Measurements from ENCODE around the gene TMEM120B.

TMEM120B gene

DNA sequence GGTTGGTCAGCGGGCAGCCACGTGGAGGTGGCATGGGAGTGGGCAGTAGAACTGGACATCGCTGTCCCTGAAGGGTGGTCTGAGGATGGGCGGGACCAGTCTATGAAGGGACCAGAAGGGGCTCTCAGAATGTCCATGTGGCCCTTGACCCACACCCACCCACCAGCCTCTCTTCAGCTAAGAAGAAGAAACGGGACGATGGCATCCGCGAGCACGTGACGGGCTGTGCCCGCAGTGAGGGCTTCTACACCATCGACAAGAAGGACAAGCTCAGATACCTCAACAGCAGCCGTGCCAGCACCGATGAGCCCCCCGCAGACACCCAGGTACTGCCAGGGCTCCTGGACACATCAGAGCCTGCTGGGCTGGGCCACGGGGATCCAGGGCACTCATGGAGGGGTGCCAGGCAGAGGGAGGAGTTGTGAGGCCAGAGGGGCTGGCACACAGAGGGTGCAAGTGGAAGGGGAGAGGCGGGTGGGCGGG lies 112.5 kb downstream of the TMEM120B start:
- H3K4me3 ChIP-seq (ENCODE audit: control insufficient read depth, low read depth, low read length): no peak overlapping the region
- DNase-seq (ENCODE audit: low read depth): no peak
- TF ChIP-seq, protein P1, sequence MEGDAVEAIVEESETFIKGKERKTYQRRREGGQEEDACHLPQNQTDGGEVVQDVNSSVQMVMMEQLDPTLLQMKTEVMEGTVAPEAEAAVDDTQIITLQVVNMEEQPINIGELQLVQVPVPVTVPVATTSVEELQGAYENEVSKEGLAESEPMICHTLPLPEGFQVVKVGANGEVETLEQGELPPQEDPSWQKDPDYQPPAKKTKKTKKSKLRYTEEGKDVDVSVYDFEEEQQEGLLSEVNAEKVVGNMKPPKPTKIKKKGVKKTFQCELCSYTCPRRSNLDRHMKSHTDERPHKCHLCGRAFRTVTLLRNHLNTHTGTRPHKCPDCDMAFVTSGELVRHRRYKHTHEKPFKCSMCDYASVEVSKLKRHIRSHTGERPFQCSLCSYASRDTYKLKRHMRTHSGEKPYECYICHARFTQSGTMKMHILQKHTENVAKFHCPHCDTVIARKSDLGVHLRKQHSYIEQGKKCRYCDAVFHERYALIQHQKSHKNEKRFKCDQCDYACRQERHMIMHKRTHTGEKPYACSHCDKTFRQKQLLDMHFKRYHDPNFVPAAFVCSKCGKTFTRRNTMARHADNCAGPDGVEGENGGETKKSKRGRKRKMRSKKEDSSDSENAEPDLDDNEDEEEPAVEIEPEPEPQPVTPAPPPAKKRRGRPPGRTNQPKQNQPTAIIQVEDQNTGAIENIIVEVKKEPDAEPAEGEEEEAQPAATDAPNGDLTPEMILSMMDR (conservative IDR thresholded peaks at IDR 0.05; ENCODE audit: control insufficient read depth, insufficient read depth, low read depth, low read length): no peak

DNA sequence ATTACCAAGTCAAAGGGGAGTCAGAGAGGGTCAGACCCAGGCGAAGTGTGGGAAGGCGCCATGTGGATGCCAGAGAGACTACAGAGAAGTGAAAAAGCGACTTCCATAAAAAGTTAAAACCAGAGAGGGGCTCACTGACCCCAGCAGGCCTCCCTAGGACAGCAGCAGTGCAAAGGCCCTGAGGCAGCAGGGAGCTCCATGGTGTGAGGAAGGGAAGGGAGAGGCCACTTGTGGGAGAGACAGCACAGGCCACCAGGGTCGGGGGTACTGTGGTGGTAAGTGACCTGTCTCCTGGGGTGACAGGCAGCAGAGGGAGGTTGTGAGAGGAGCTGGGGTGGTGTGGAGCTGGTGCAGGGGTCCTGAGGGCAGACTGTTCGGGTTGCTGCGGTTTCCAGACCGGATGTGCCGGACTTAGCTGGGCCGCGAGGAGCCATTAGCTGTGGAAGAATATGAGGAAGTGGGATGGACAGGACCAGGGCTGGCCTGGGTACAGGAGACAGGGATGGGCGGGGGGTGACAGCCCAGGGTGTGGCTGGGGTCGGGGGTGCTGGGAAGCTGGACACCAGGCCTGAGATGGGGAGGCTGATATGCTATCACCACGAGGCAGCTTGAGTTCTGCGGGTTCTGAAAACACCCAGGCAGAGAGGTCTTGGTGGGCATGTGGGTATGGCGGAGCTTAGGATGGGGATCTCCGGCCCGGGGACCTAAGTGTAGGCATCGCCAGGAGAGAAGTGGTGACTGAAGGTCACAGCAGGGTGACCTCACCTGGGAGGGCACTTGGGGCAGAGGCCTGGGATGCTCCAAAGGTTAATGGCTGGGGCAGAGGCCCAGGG lies 114.0 kb downstream of the TMEM120B start:
- H3K4me3 ChIP-seq (ENCODE audit: control insufficient read depth, low read depth, low read length): no peak overlapping the region
- TF ChIP-seq, protein P1 (conservative IDR thresholded peaks at IDR 0.05; ENCODE audit: control insufficient read depth, insufficient read depth, low read depth, low read length): no peak
- DNase-seq (ENCODE audit: low read depth): no peak

DNA sequence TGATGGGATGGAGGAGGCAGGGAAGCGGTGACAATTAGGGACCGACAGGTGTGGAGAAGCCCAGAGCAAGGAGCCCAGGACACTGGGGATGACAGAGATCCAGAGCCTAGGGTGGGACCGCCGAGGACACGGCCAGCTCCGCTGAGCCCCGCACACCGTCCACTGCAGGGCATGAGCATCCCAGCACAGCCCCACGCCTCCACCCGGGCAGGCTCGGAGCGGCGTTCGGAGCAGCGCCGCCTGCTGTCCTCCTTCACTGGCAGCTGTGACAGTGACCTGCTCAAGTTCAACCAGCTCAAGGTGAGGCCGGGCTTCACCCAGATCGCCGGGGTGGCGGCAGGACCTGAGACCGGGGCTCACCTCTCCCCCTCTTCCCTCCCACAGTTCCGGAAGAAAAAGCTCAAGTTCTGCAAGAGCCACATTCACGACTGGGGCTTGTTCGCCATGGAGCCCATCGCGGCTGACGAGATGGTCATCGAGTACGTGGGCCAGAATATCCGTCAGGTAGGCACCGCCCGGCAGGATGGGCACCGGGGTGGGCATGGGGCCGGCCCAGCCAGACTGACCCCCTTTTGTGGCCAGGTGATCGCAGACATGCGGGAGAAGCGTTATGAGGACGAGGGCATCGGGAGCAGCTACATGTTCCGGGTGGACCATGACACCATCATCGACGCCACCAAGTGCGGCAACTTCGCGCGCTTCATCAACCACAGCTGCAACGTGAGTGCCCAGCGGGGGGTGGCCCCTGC lies 115.0 kb downstream of the TMEM120B start:
- no peak overlapping the region for H3K4me3 ChIP-seq (ENCODE audit: control insufficient read depth, low read depth, low read length)
- no peak for DNase-seq (ENCODE audit: low read depth)
- TF ChIP-seq, protein P1 (conservative IDR thresholded peaks at IDR 0.05; ENCODE audit: control insufficient read depth, insufficient read depth, low read depth, low read length): no peak

DNA sequence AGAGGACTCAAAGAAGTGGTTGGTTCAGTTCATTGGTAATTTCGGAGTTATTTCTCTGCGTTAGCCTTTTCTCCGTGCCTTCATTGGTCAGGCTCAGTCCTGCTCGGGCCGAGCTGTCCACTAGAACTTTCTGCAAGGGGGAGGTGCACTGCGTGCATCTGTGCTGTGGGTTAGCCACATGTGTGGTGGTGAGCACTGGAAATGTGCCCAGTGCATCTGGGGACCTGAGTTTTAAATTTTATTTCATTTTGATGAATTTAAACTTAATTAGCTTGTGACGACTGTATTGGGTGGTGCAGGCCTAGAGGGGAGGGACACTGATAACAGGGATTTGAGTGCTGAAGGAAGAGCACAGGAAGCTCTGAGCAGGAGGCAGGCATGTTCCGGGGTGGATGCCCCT lies 115.8 kb downstream of the TMEM120B start:
- TF ChIP-seq, protein P1 (conservative IDR thresholded peaks at IDR 0.05; ENCODE audit: control insufficient read depth, insufficient read depth, low read depth, low read length): no peak
- no peak overlapping the region for H3K4me3 ChIP-seq (ENCODE audit: control insufficient read depth, low read depth, low read length)
- no peak for DNase-seq (ENCODE audit: low read depth)

DNA sequence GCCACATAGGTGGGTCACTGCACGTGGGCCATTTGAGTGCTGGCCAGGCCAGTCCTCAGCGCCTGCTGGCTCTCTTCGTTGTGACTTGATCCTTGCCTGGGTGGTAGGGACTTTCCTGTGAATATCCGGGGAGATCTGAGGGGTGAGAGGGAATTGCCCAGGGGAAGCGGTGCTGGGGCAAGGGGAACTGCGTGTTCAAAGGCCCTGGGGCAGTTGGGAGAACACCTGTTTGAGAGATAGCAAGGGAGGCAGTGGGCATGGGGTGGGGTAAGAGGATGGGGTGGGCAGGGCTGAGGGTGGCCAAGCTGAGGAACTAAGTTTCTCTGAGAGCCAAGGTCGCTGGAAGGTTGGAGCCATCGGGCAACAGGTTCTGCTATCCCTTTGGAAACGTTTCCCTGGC lies 116.3 kb downstream of the TMEM120B start:
- no peak overlapping the region for H3K4me3 ChIP-seq (ENCODE audit: control insufficient read depth, low read depth, low read length)
- TF ChIP-seq, protein P1 (conservative IDR thresholded peaks at IDR 0.05; ENCODE audit: control insufficient read depth, insufficient read depth, low read depth, low read length): no peak
- DNase-seq (ENCODE audit: low read depth): no peak

DNA sequence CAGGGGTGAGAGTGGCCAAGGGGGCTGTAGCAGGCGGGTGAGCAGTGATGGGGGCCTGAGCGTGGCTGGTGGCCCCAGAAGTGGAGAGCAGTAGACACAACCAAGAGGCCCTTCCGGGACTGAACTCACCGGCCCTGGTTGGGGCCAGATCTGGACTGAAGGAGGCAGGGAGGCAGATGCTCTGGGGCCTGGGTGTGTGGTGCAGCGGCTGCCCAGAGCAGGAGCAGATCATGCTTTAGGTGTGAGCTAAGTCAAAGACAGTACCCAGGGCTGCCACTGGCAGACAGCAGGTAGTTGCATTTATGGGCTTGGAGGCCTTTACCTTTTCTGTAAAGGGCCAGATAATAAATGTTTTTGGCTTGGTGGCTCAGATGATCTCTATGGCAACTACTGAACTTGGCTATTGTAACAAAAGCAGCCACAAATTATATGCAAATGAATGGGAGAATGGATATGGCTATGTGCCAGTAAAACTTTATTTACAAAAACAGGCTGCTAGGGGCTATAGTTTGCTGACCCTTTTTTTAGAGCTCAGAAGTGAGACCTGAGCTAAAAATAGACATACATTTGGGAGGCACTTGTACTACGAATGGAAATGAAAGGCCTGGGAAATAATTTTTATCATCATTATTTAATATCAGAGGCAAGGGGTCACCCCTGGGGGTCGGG lies 116.8 kb downstream of the TMEM120B start:
- H3K4me3 ChIP-seq (ENCODE audit: control insufficient read depth, low read depth, low read length): no peak overlapping the region
- TF ChIP-seq, protein P1 (conservative IDR thresholded peaks at IDR 0.05; ENCODE audit: control insufficient read depth, insufficient read depth, low read depth, low read length): no peak
- DNase-seq (ENCODE audit: low read depth): no peak
